Kasumi-1 (cell line): ENCODE data around the gene PLCH2.
"Not testable (repeated sequence)": the region's sequence is repeated elsewhere in the genome, so short reads cannot be mapped to it uniquely, and the experiment has no call there.

Source experiments
- DNase-seq, 2 experiments: peaks; one replicate each; lab custom pipeline; 2025; lab: John Stamatoyannopoulos, UW

PLCH2 gene

GRCh38 chr1:2544875-2545640, 69.0 kb downstream of the PLCH2 start:
- no peak for DNase-seq

DNA sequence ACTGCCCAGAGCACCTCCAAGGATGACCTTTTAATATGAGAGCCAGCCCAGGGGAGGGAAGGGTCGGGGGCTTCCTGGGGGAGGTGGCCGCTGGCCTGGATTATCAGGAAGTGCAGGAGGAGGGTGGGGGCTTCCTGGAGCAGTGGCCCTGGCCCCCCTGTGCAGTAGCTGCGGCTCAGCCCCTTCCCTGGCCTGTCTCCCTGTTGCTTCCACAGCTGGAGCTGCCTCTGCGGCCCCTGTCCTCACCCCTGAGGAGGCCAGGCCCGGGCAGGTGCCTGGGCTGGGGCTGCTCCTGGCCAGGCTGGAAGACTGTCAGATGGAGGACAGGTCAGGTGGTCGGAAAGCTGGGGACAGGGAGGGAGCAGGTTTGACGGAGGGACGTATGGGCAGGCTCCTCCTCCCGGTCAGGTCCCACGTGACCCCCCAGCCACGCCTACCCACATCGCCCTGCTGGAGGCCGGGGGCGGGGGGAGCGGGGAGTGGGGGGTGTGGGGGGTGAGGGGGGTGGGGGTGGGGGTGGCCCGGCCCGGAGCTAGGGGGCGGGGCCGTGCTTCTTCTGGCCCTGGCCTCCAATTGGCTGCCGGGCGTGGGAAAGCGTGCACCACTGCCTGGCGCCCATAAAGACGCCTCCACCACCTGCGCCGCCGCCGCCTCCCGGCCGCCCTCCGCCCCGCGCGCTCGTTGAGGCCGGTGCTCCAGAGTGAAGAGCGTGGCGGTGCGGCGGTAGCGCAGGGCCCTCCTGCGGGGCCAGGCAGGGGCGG, 69.8 kb downstream of the PLCH2 start:
- DNase-seq = peak; percentile 53 to 61

- DNase-seq = peak; percentile 65 to 76
These were observed 70.6 kb downstream of the PLCH2 start for GRCh38 chr1:2546515-2547209.

GRCh38 chr1:2547210-2548067, 71.3 kb downstream of the PLCH2 start:
- DNase-seq = no peak

GRCh38 chr1:2548068-2548589, 72.0 kb downstream of the PLCH2 start:
- DNase-seq = peak; percentile 38 to 50

- not testable (repeated sequence) for DNase-seq
These were observed 73.4 kb downstream of the PLCH2 start for GRCh38 chr1:2549367-2550029.

GRCh38 chr1:2550309-2550861, 74.3 kb downstream of the PLCH2 start:
- DNase-seq = not testable (repeated sequence)

DNA sequence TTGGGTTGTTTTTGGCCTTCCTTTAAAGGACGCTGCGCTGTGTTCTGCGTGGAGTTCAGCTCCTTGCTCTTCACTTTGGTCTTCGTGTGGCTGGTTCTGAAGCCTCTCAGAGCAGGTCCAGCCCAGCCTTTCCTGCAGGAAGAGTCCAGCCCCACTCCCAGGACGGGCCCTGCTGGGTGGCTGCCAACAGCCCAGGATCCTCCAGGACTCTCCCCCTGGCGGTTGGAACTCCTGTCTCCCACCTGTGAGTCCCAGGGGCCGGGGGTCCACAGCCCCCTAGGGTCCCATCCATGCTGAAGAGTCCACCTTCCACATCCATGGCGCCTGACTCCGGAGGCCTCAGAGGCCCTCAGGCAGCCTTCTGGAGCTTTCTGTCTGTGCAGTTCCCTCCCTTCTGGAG, 75.5 kb downstream of the PLCH2 start:
- DNase-seq = not testable (repeated sequence)

GRCh38 chr1:2552189-2552588, 76.1 kb downstream of the PLCH2 start:
- DNase-seq = no peak

GRCh38 chr1:2553076-2553475, 77.0 kb downstream of the PLCH2 start:
- DNase-seq = not testable (repeated sequence)

GRCh38 chr1:2553871-2554620, 78.0 kb downstream of the PLCH2 start:
- DNase-seq = no peak

- DNase-seq = peak; percentile 18 to 34
These were observed 78.7 kb downstream of the PLCH2 start for GRCh38 chr1:2554621-2555387.
